Measurements from ENCODE around the gene ZFYVE9.

The ZFYVE9 gene

GRCh38 chr1:52259886-52260285, 118.0 kb downstream of the ZFYVE9 start:
- no peak for DNase-seq

DNA sequence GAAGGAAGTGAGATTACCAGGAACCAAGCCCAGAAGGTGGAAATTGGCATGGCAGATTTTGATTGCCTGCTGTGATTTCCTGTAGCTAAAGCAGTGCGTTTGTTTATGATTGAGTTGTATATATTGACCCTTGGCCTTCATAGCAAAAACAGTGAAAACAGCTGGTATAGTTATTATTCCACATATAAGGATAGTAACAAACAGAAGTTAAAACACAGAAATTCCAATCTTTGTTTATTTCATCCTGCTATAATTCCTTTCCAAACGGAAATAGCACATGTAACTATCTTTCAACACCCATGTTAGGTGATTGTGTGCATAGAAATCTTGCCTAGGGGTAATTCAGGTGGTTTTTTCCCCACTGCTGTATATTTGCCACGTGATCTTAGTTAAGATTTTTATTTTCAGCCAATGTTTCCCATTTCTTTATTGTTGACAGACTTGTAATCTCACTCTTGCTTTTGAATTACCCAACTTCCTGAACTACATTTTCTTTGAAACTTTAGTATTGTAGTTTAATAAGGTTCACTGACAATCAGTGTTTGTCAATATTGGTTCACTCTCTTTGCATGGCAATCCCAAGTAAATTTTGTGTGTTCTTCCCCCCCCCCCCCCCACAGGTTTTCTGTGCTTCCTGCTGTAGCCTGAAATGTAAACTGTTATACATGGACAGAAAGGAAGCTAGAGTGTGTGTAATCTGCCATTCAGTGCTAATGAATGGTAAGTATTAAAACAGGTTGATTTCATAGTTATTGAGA, 121.4 kb downstream of the ZFYVE9 start:
- no peak for DNase-seq

GRCh38 chr1:52264530-52265115, 122.7 kb downstream of the ZFYVE9 start:
- no peak for DNase-seq

DNA sequence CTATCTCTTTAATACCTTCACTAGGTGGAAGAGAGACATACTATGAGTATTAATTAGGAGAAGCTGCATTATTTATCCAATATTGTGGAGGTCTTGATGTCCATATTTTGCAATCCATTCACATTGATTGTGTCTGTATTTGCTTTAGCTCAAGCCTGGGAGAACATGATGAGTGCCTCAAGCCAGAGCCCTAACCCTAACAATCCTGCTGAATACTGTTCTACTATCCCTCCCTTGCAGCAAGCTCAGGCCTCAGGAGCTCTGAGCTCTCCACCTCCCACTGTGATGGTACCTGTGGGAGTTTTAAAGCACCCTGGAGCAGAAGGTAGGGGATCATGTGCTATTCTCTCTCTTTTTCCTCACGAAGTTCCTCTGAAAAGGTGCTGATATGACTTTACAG, 124.6 kb downstream of the ZFYVE9 start:
- no peak for DNase-seq

GRCh38 chr1:52268372-52268771, 126.5 kb downstream of the ZFYVE9 start:
- no peak for DNase-seq

- no peak for DNase-seq
Measured at GRCh38 chr1:52281518-52281917, 139.6 kb downstream of the ZFYVE9 start.

DNA sequence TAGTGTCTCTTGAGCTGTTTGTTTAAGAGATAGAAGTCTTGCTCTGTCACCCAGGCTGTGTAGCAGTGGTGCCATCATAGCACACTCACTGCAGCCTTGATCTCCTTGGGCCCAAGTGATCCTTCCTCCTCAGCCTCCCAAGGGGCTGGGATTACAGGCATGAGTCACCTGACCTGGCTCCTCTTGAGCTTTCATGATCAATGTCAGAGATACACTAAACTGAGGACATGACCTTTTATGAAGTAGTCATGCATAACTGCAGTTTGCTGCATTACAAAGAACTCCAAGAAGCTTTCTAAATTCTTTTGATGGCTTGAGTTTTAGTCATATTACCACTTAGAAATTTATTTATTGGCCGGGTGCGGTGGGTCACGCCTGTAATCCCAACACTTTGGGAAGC, 146.4 kb downstream of the ZFYVE9 start:
- no peak for DNase-seq

DNA sequence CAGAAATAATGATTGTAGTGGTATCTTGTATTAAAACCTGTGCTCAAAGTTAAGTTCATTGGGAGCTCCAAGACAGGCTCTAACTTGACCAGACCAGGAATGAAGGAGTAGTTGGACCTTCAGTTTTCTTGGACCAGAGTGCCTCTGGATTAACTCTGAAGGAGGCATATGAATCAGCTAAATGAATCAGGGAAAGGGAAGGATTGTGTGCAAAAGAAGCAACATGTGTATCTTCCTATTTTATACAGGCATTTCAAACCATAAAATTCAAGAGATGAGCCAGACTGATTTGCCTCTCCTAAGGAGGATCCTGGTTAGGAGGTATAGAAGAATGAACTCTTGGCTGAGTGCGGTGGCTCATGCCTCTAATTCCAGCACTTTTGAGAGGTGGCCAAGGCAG, 152.7 kb downstream of the ZFYVE9 start:
- no peak for DNase-seq

DNA sequence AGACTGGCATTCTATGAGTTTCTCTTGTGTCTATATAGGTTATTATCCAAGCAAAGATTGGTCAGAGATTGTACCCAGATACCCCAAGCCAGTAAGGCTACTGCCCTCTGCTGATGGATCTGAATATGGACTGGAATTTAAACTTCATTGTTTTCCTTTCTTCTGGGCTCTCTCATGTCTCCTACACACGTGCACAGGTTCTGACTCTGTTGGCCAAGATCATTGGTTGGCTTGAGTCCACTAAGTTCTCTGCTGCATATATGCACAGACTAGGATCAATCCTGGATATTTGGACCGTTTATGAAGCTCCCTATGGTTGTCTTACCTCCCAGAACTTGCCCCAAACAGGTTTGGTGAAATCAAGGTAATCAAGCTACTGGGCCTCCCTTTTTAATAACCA, 154.5 kb downstream of the ZFYVE9 start:
- DNase-seq = no peak

- DNase-seq = no peak
Measured at GRCh38 chr1:52305417-52306226, 163.7 kb downstream of the ZFYVE9 start.

- no peak for DNase-seq
Measured at GRCh38 chr1:52306227-52307006, 164.5 kb downstream of the ZFYVE9 start.

GRCh38 chr1:52321061-52321460, 179.2 kb downstream of the ZFYVE9 start:
- DNase-seq = no peak

DNA sequence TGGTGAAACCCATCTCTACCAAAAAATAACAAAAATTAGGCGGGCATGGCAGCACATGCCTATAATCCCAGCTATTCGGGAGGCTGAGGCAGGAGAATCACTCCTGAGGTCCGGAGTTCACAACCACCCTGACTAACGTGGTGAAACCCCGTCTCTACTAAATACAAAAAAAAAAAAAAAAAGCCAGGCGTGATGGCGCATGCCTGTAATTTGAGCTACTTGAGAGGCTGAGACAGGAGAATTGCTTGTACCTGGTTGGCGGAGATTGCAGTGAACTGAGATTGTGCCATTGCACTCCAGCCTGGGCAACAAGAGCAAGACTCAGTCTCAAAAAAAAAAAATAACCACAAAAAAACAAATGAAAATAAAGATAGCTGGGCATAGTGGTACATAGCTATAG, 181.8 kb downstream of the ZFYVE9 start:
- DNase-seq = no peak

DNA sequence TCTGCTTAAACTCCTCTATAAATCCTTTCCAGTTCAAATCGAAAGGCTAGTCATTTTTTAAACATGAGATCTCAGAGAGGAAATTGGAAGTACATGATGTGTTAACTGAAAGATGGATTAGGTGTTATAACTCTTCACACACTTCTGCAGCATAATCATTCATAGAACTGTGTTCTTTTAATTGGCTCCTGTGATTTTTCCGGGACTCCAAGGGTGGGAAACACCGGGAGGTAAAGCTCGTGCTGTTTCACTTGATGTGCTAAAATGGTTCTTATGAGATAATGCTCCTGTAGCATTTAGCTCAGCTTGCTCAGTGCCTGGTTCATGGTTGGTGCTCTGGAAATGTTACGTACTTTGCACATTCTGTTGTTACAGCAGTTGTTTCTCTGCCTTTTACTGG, 183.9 kb downstream of the ZFYVE9 start:
- no peak for DNase-seq

- DNase-seq = no peak
Measured at GRCh38 chr1:52328615-52329014, 186.7 kb downstream of the ZFYVE9 start.

DNA sequence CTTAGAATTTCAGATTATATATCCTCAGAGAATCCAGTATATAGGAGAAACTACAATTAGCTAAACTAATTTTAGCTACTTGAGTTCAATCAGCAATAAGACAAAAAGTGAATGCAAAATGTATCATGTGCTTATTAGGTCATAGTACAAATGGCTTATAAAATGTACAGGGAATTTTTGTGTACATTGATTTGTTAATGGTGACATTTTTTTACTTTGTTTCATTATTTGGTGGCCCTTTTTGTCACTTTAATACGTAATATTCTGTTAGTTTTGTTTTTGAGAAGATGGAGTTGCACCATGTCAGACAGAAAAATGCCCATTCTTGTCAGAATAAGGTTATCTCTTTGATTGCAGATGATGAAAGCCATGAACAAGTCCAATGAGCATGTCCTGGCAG, 190.5 kb downstream of the ZFYVE9 start:
- no peak for DNase-seq

- no peak for DNase-seq
Measured at GRCh38 chr1:52334906-52335528, 193.1 kb downstream of the ZFYVE9 start.

DNA sequence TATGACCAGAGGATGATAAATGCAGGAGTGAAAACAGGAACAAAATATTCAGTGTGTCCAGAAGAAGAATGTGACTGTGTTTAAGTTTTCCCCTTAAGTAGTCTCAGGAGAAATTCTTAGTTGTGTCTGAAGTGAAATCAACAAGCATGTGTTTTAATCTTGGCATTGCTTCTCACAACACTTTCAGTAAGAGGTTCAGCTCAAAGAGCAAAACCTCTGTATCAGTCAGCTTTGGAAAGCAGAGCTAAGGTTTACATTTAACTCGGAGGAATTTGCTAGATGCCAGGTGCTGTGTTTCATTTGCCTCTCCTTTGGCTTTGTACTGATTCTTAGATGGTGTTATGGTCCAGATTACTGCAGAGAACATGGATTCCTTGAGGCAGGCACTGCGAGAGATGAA, 195.6 kb downstream of the ZFYVE9 start:
- no peak for DNase-seq

DNA sequence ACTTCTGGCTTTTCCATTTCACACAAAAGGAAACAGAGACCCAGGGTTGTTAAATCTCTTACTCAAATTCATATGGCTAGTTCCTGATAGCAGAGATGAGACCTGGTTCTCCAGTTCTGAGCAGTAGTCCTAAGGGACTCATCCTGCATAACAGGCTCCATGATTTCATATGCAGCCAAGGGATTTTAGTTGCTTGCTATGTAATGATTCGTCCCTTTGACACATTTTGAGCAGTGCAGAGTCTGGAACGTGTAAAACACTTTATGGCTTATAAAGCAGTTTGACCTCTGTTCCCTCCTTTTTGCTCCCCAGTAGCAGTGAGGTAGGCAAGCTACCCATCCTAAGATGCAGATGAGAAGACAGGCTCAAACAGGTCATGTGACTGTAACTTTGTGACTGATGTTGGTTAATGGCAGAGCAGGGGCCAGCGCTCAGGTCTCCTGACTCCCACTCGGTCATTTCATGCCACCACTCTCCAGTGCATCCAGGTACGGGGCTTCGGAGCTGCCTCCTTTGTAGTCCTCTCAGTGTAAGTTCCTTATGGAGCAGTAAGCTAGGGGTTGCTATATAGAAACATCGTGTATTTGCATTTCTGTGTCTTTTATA, 199.9 kb downstream of the ZFYVE9 start:
- no peak for DNase-seq

GRCh38 chr1:52343979-52344378, 202.1 kb downstream of the ZFYVE9 start:
- DNase-seq = no peak

DNA sequence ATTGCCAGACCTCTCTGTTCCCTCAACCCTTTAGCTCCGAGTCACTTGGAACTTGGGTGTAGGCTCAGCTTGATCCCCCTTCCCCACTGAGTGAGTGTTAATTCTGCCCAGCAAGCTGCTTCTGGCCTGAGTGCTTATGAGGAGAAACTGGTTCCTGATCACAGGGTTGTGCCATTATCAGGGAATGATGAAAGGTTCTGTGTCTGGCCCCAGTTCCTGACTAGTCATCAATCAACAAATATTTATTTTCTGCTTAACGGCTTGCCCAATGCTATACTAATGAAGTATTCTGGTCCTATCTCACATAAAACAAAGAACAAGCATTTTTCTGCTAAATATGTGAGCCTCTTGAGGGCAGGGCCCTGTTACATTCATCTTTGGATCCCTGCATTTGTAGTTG, 203.4 kb downstream of the ZFYVE9 start:
- no peak for DNase-seq

GRCh38 chr1:52346653-52347052, 204.8 kb downstream of the ZFYVE9 start:
- DNase-seq = no peak

Data from activated CD4-positive, CD25-positive, alpha-beta regulatory T cell treated with anti-CD3 and anti-CD28 coated beads, Interleukin-2, amount 50 U/mL, for 72 hours (primary cell).